HepG2 (cell line): Measurements from ENCODE around the gene CDC42EP5. TPM values are rescaled to one million over a fixed set of nuclear protein-coding genes. Genes with fewer than 3 reads are reported as not detected.

Experiments used
- ELF4 ChIP-seq: sonication (generic); formaldehyde crosslinking; IDR thresholded peaks from 2 replicates; pipeline ENCODE4 v1.5.0; 2020; ENCODE audit warnings: missing genetic modification reagents, mild to moderate bottlenecking, moderate library complexity, borderline replicate concordance
- FOSL1 ChIP-seq: sonication (generic); formaldehyde crosslinking; IDR thresholded peaks from 2 replicates; pipeline ENCODE4 v1.9.0; 2021; ENCODE audit warnings: missing genetic modification reagents, borderline replicate concordance
- MLLT10 ChIP-seq: sonication (generic); formaldehyde crosslinking; IDR thresholded peaks from 2 replicates; pipeline ENCODE4 v1.4.0; 2020; ENCODE audit warnings: missing genetic modification reagents
- NCOR1 ChIP-seq: fragments of 200-600 bp; sonication (generic); IDR thresholded peaks from 2 replicates; pipeline ENCODE4 v1.7.0; 2017; ENCODE audit warnings: antibody characterized with exemption, low read length, borderline replicate concordance
- NR2C2 ChIP-seq: sonication (generic); formaldehyde crosslinking; IDR thresholded peaks from 2 replicates; pipeline ENCODE4 v1.4.0; 2020; ENCODE audit warnings: missing genetic modification reagents, mild to moderate bottlenecking, moderate library complexity, borderline replicate concordance
- POLR2A ChIP-seq, 2 experiments: IDR thresholded peaks; 2 replicates each; pipeline ENCODE4 v1.6.1; 2011; ENCODE audit warnings: low read depth in 2 of 2, low read length in 2 of 2, mild to moderate bottlenecking in 1 of 2, moderate library complexity in 1 of 2; ENCODE audit not compliant: insufficient read depth in 1 of 2
- SP4 ChIP-seq: sonication (generic); formaldehyde crosslinking; IDR thresholded peaks from 2 replicates; pipeline ENCODE4 v1.8.1; 2023; ENCODE audit warnings: mild to moderate bottlenecking, missing genetic modification reagents
- TSC22D2 ChIP-seq: sonication (generic); formaldehyde crosslinking; IDR thresholded peaks from 2 replicates; pipeline ENCODE4 v1.5.1; 2020; ENCODE audit warnings: missing genetic modification reagents, mild to moderate bottlenecking, borderline replicate concordance
- WIZ ChIP-seq: sonication (generic); formaldehyde crosslinking; IDR thresholded peaks from 2 replicates; pipeline ENCODE4 v1.5.1; 2020; ENCODE audit warnings: mild to moderate bottlenecking, missing genetic modification reagents
- ZNF275 ChIP-seq: sonication (generic); formaldehyde crosslinking; IDR thresholded peaks from 2 replicates; pipeline ENCODE4 v1.8.0; 2022; ENCODE audit warnings: missing genetic modification reagents, mild to moderate bottlenecking, inconsistent platforms, borderline replicate concordance
- ZNF460 ChIP-seq: sonication (generic); formaldehyde crosslinking; IDR thresholded peaks from 2 replicates; pipeline ENCODE4 v1.5.1; 2020; ENCODE audit warnings: missing genetic modification reagents, mild to moderate bottlenecking, borderline replicate concordance
- ZNF496 ChIP-seq: sonication (generic); formaldehyde crosslinking; IDR thresholded peaks from 2 replicates; pipeline ENCODE4 v1.8.1; 2023; ENCODE audit warnings: mild to moderate bottlenecking, moderate library complexity, missing genetic modification reagents; ENCODE audit not compliant: insufficient replicate concordance
- ZNF878 ChIP-seq: sonication (generic); formaldehyde crosslinking; IDR thresholded peaks from 2 replicates; pipeline ENCODE4 v1.8.1; 2023; ENCODE audit warnings: mild to moderate bottlenecking, missing genetic modification reagents, moderate library complexity
- ZSCAN5A ChIP-seq: sonication (generic); formaldehyde crosslinking; IDR thresholded peaks from 2 replicates; pipeline ENCODE4 v1.8.0; 2022; ENCODE audit warnings: mild to moderate bottlenecking, missing genetic modification reagents, borderline replicate concordance
- polyA plus RNA-seq, 8 experiments: library from polyadenylated mRNA; depleted of rRNA in 3 of 8; stranded (reverse) in 7 of 8; unstranded in 1 of 8; fragments of >200 nt; fragmentation: Illumina TruSeq in 4 of 8; extraction: Trizol in 4 of 8; gene quantifications; 2 replicates each; pipeline versions ENCODE4 v1.2.1 to v1.2.3, GENCODE V29; 2011 to 2016; ENCODE audit warnings: low read depth in 4 of 8, missing spikeins in 1 of 8, mixed read lengths in 1 of 8; ENCODE audit not compliant: insufficient read depth in 1 of 8
- total RNA-seq, 5 experiments: library from RNA; depleted of rRNA; stranded (reverse); fragments of >200 nt; fragmentation: Illumina TruSeq; extraction: Trizol; gene quantifications; 2 replicates each; pipeline ENCODE4 v1.2.3, GENCODE V29; 2016; ENCODE audit warnings: low read depth in 1 of 5
- TF ChIP-seq, protein P1 (sequence below): sonication (generic); formaldehyde crosslinking; IDR thresholded peaks from 2 replicates; pipeline ENCODE4 v1.4.0; 2020; ENCODE audit warnings: missing genetic modification reagents
- TF ChIP-seq, protein P2 (sequence below): sonication (generic); formaldehyde crosslinking; IDR thresholded peaks from 2 replicates; pipeline ENCODE4 v1.4.0; 2020; ENCODE audit warnings: missing genetic modification reagents; ENCODE audit errors: not compliant biosample characterization
- TF ChIP-seq, protein P3 (sequence below): sonication (generic); formaldehyde crosslinking; IDR thresholded peaks from 2 replicates; pipeline ENCODE4 v1.4.0; 2020; ENCODE audit warnings: missing genetic modification reagents
- TF ChIP-seq, protein P4 (sequence below), 2 experiments: sonication (generic) in 1 of 2; formaldehyde crosslinking in 1 of 2; IDR thresholded peaks; 2 replicates each; pipeline versions ENCODE4 v1.5.1 to v1.6.1; 2011 to 2020; ENCODE audit warnings: borderline replicate concordance in 1 of 2, low read depth in 1 of 2, low read length in 1 of 2, mild to moderate bottlenecking in 1 of 2, missing genetic modification reagents in 1 of 2, moderate library complexity in 1 of 2

Gene CDC42EP5
- total and polyA plus RNA-seq, 2 of the 13 experiments (the other 11 are each of a cell fraction or from before 2014, with no cell fraction given), result 0.41 to 1.6 TPM

GRCh38 chr19:54448040-54448773 is 24.9 kb downstream of the CDC42EP5 start (continued):
- TF ChIP-seq, protein P1, sequence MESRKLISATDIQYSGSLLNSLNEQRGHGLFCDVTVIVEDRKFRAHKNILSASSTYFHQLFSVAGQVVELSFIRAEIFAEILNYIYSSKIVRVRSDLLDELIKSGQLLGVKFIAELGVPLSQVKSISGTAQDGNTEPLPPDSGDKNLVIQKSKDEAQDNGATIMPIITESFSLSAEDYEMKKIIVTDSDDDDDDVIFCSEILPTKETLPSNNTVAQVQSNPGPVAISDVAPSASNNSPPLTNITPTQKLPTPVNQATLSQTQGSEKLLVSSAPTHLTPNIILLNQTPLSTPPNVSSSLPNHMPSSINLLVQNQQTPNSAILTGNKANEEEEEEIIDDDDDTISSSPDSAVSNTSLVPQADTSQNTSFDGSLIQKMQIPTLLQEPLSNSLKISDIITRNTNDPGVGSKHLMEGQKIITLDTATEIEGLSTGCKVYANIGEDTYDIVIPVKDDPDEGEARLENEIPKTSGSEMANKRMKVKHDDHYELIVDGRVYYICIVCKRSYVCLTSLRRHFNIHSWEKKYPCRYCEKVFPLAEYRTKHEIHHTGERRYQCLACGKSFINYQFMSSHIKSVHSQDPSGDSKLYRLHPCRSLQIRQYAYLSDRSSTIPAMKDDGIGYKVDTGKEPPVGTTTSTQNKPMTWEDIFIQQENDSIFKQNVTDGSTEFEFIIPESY (CRISPR knock-in tag), result no peak
- no peak for TF ChIP-seq NCOR1
- no peak for TF ChIP-seq TSC22D2 (CRISPR knock-in tag)
- TF ChIP-seq FOSL1 (CRISPR knock-in tag), result no peak
- TF ChIP-seq, protein P2, sequence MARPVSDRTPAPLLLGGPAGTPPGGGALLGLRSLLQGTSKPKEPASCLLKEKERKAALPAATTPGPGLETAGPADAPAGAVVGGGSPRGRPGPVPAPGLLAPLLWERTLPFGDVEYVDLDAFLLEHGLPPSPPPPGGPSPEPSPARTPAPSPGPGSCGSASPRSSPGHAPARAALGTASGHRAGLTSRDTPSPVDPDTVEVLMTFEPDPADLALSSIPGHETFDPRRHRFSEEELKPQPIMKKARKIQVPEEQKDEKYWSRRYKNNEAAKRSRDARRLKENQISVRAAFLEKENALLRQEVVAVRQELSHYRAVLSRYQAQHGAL (CRISPR knock-in tag), result no peak
- no peak for TF ChIP-seq ZNF496
- 0 out of 2 replicates have a peak, but pooled peaks have one; percentile 15 for TF ChIP-seq ZNF275 (CRISPR knock-in tag)
- TF ChIP-seq MLLT10 (CRISPR knock-in tag), result no peak
- TF ChIP-seq ZNF878 (CRISPR knock-in tag), result 0 out of 2 replicates have a peak, but pooled peaks have one; percentile 23
- TF ChIP-seq ZNF460, result peak; percentile 69; the same call in 1 of the 2 replicates
- no peak for TF ChIP-seq SP4
- TF ChIP-seq, protein P3, sequence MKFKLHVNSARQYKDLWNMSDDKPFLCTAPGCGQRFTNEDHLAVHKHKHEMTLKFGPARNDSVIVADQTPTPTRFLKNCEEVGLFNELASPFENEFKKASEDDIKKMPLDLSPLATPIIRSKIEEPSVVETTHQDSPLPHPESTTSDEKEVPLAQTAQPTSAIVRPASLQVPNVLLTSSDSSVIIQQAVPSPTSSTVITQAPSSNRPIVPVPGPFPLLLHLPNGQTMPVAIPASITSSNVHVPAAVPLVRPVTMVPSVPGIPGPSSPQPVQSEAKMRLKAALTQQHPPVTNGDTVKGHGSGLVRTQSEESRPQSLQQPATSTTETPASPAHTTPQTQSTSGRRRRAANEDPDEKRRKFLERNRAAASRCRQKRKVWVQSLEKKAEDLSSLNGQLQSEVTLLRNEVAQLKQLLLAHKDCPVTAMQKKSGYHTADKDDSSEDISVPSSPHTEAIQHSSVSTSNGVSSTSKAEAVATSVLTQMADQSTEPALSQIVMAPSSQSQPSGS (CRISPR knock-in tag), result no peak
- TF ChIP-seq, protein P4, sequence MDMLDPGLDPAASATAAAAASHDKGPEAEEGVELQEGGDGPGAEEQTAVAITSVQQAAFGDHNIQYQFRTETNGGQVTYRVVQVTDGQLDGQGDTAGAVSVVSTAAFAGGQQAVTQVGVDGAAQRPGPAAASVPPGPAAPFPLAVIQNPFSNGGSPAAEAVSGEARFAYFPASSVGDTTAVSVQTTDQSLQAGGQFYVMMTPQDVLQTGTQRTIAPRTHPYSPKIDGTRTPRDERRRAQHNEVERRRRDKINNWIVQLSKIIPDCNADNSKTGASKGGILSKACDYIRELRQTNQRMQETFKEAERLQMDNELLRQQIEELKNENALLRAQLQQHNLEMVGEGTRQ (IDR thresholded peaks at IDR 0.05; ENCODE audit: low read depth, low read length), result no peak
- TF ChIP-seq, protein P4 (CRISPR knock-in tag; IDR thresholded peaks at IDR 0.05; ENCODE audit: borderline replicate concordance), result no peak
- TF ChIP-seq POLR2A (IDR thresholded peaks at IDR 0.05; ENCODE audit: insufficient read depth in 1 of 2, low read depth in 2 of 2, low read length in 2 of 2), result peak in 1 of 2 experiments; percentile 28; a peak in 2 of 4 replicates
- no peak; the same call in 1 of the 2 replicates for TF ChIP-seq ELF4 (CRISPR knock-in tag)
- TF ChIP-seq ZSCAN5A (CRISPR knock-in tag), result 0 out of 2 replicates have a peak, but pooled peaks have one; percentile 0
- TF ChIP-seq WIZ, result no peak
- TF ChIP-seq NR2C2 (CRISPR knock-in tag), result no peak
